GM23338 (cell line): ENCODE measurements around the gene AAR2. TPM values are rescaled to one million over a fixed set of nuclear protein-coding genes. Genes with fewer than 3 reads are reported as not detected.

Source experiments
- ATAC-seq: fragments of 200-7000 bp; cut with Tn5 transposase; 3 replicates; pipeline ENCODE4 v1.9.1; 2020
- DNase-seq: peaks from one replicate; pipeline ENCODE4 v3.0.0-alpha.2; 2015; ENCODE audit warnings: low spot score
- H2AFZ ChIP-seq: fragments of 200-600 bp; sonication (generic); 2 replicates; pipeline ENCODE4 v1.8.0; 2016; ENCODE audit warnings: antibody characterized with exemption, mild to moderate bottlenecking, moderate library complexity
- H3F3A ChIP-seq: fragments of 200-600 bp; sonication (generic); replicated peaks from 2 replicates; pipeline ENCODE4 v1.8.0; 2017; ENCODE audit warnings: antibody characterized with exemption, mixed run types, low read depth
- H3K27ac ChIP-seq: fragments of 200-600 bp; sonication (generic); 2 replicates; pipeline ENCODE4 v1.6.1; 2016; ENCODE audit warnings: low read depth
- H3K27me3 ChIP-seq: fragments of 200-600 bp; sonication (generic); 2 replicates; pipeline ENCODE4 v1.8.0; 2016; ENCODE audit warnings: mild to moderate bottlenecking, mixed run types, moderate library complexity; ENCODE audit not compliant: insufficient read depth
- H3K36me3 ChIP-seq: fragments of 200-600 bp; sonication (generic); 2 replicates; pipeline ENCODE4 v1.8.0; 2016; ENCODE audit warnings: mild to moderate bottlenecking; ENCODE audit not compliant: insufficient read depth
- H3K4me1 ChIP-seq: fragments of 200-600 bp; sonication (generic); 2 replicates; pipeline ENCODE4 v1.8.0; 2016; ENCODE audit warnings: mild to moderate bottlenecking, moderate library complexity; ENCODE audit not compliant: insufficient read depth
- H3K4me2 ChIP-seq: fragments of 200-600 bp; sonication (generic); 2 replicates; pipeline ENCODE4 v1.7.1; 2017; ENCODE audit warnings: mixed run types
- H3K4me3 ChIP-seq: fragments of 200-600 bp; sonication (generic); 2 replicates; pipeline ENCODE4 v1.6.1; 2016; ENCODE audit warnings: mixed run types
- H3K79me2 ChIP-seq: fragments of 200-600 bp; sonication (generic); replicated peaks from 2 replicates; pipeline ENCODE4 v1.8.0; 2017; ENCODE audit warnings: mild to moderate bottlenecking; ENCODE audit not compliant: insufficient read depth
- H3K9me2 ChIP-seq: fragments of 200-600 bp; sonication (generic); 2 replicates; pipeline ENCODE4 v1.8.0; 2017; ENCODE audit not compliant: insufficient read depth
- H4K20me1 ChIP-seq: fragments of 200-600 bp; sonication (generic); replicated peaks from 2 replicates; pipeline ENCODE4 v1.8.0; 2017; ENCODE audit warnings: mild to moderate bottlenecking; ENCODE audit not compliant: insufficient read depth
- H3K27ac Mint-ChIP-seq: 2 replicates; pipeline ENCODE4 v1.8.0; 2020; ENCODE audit warnings: inconsistent platforms, mild to moderate bottlenecking, moderate library complexity, mixed read lengths
- H3K27me3 Mint-ChIP-seq: 3 replicates; pipeline ENCODE4 v1.8.0; 2022; ENCODE audit warnings: low read depth, mild to moderate bottlenecking, moderate library complexity, mixed read lengths, inconsistent platforms; ENCODE audit not compliant: insufficient read depth, poor library complexity
- H3K36me3 Mint-ChIP-seq: 3 replicates; pipeline ENCODE4 v1.8.0; 2021; ENCODE audit warnings: low read depth, mild to moderate bottlenecking, inconsistent platforms, moderate library complexity, mixed read lengths
- H3K4me1 Mint-ChIP-seq: 3 replicates; pipeline ENCODE4 v1.8.0; 2020; ENCODE audit warnings: mild to moderate bottlenecking, inconsistent platforms, mixed read lengths
- H3K4me3 Mint-ChIP-seq: 3 replicates; pipeline ENCODE4 v1.8.0; 2021; ENCODE audit warnings: moderate library complexity, mild to moderate bottlenecking, inconsistent platforms, mixed read lengths
- H3K9me3 Mint-ChIP-seq: 3 replicates; pipeline ENCODE4 v1.8.0; 2020; ENCODE audit warnings: moderate library complexity, mild to moderate bottlenecking, inconsistent platforms, mixed read lengths
- CREB1 ChIP-seq: fragments of 250-450 bp; sonication (Bioruptor Pico); IDR thresholded peaks from 2 replicates; pipeline ENCODE4 v1.5.0; 2020; ENCODE audit warnings: low read depth, mild to moderate bottlenecking, moderate library complexity
- EZH2 ChIP-seq: fragments of 200-600 bp; sonication (generic); IDR thresholded peaks from one replicate; pipeline ENCODE4 v1.8.0; 2017; ENCODE audit warnings: antibody characterized with exemption, mild to moderate bottlenecking, low read depth; ENCODE audit not compliant: unreplicated experiment
- EZH2phosphoT487 ChIP-seq: fragments of 200-600 bp; sonication (generic); IDR thresholded peaks from one replicate; pipeline ENCODE4 v1.8.1; 2018; ENCODE audit warnings: antibody characterized with exemption; ENCODE audit not compliant: unreplicated experiment
- JUNB ChIP-seq: IDR thresholded peaks from one replicate; pipeline ENCODE4 v1.6.1; 2016; ENCODE audit warnings: antibody characterized with exemption; ENCODE audit not compliant: unreplicated experiment
- NANOG ChIP-seq: IDR thresholded peaks from 2 replicates; pipeline ENCODE4 v1.6.1; 2016; ENCODE audit warnings: antibody characterized with exemption, borderline replicate concordance
- POLR2AphosphoS5 ChIP-seq: IDR thresholded peaks from 2 replicates; pipeline ENCODE4 v1.6.1; 2016; ENCODE audit warnings: antibody characterized with exemption, low read depth
- STAT1 ChIP-seq: IDR thresholded peaks from one replicate; pipeline ENCODE4 v1.6.1; 2016; ENCODE audit warnings: antibody characterized with exemption; ENCODE audit not compliant: unreplicated experiment
- ZNF114 ChIP-seq: fragments of 250-450 bp; sonication (Bioruptor Pico); IDR thresholded peaks from 2 replicates; pipeline ENCODE4 v1.5.0; 2020; ENCODE audit warnings: mild to moderate bottlenecking, moderate library complexity
- ZNF331 ChIP-seq: fragments of 250-450 bp; sonication (Bioruptor Pico); IDR thresholded peaks from 2 replicates; pipeline ENCODE4 v1.5.0; 2020; ENCODE audit warnings: low read depth, mild to moderate bottlenecking, moderate library complexity
- polyA plus RNA-seq: library from polyadenylated mRNA; unstranded; fragments of >200 nt; fragmentation: Nextera tagmentation; extraction: Ambion mirVana; gene quantifications from 2 replicates; pipeline ENCODE4 v1.2.1, GENCODE V29; 2016
- total RNA-seq: library from RNA; depleted of rRNA; stranded (reverse); fragments of >200 nt; shearing (Covaris generic); gene quantifications from 2 replicates; pipeline ENCODE4 v1.2.3, GENCODE V29; 2014
- TF ChIP-seq, protein P1 (sequence below): IDR thresholded peaks from 2 replicates; pipeline ENCODE4 v1.6.1; 2016; ENCODE audit warnings: antibody characterized with exemption
- TF ChIP-seq, protein P2 (sequence below): fragments of 250-450 bp; sonication (Bioruptor Pico); IDR thresholded peaks from 2 replicates; pipeline ENCODE4 v1.5.0; 2020; ENCODE audit warnings: mild to moderate bottlenecking, moderate library complexity
- TF ChIP-seq, protein P3 (sequence below): IDR thresholded peaks from one replicate; pipeline ENCODE4 v1.6.1; 2018; ENCODE audit warnings: antibody characterized with exemption; ENCODE audit not compliant: unreplicated experiment
- TF ChIP-seq, protein P4 (sequence below), 2 experiments: fragments of 200-600 bp in 1 of 2; sonication (generic) in 1 of 2; conservative IDR thresholded peaks; 2 replicates each; pipeline versions ENCODE4 v1.5.1 to v1.6.1; 2016 to 2017; ENCODE audit warnings: antibody characterized with exemption in 2 of 2, low read depth in 2 of 2, mild to moderate bottlenecking in 2 of 2, moderate library complexity in 1 of 2

The AAR2 gene
- total and polyA plus RNA-seq, 2 experiments from 2014 or later = 15.8 to 32.6 TPM

DNA sequence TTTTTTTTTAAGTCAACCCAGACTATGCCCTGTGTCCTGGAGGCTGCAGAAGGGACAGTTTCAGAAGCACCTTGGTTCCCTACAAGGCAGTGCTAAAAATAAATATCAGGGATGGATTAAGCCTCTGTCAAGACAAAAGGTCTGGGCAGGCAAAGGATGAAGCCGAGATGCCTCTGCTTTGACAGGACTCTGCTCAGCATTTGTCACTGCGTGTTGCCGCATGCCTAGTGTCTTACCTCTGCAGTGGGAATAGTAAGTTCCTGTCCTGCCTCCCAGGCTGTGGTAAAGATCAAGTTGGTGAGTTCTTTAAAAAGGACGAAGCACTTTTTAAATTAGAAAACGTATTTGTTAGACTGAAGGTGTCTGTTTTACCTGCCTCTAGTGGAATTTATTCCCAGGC lies 15.1 kb downstream of the AAR2 start:
- H3K9me2 ChIP-seq = no peaks in the 10 kb centered on the region
- H3K4me1 ChIP-seq = no peaks in the 10 kb centered on the region
- H3K79me2 ChIP-seq = 0 out of 2 replicates have a peak, but pooled peaks cover 10% of the 10 kb centered on the region
- H3K36me3 Mint-ChIP-seq = peaks cover 25% of the 10 kb centered on the region
- H3K4me3 ChIP-seq = no peak overlapping the region
- no peak for ATAC-seq
- H3F3A ChIP-seq = no peaks in the 10 kb centered on the region
- H2AFZ ChIP-seq = no peak overlapping the region
- H3K36me3 ChIP-seq = peaks cover 15% of the 10 kb centered on the region
- H3K4me1 Mint-ChIP-seq = peaks cover 7% of the 10 kb centered on the region
- no peak overlapping the region for H3K27ac ChIP-seq
- no peak overlapping the region for H3K4me2 ChIP-seq
- no peak for DNase-seq
- TF ChIP-seq NANOG (no peak), ZNF331 (CRISPR knock-in tag) (no peak), JUNB (no peak), STAT1 (no peak), POLR2AphosphoS5 (no peak), ZNF114 (CRISPR knock-in tag) (no peak), CREB1 (CRISPR knock-in tag) (no peak), EZH2 (no peak), EZH2phosphoT487 (no peak)
- TF ChIP-seq, protein P1, sequence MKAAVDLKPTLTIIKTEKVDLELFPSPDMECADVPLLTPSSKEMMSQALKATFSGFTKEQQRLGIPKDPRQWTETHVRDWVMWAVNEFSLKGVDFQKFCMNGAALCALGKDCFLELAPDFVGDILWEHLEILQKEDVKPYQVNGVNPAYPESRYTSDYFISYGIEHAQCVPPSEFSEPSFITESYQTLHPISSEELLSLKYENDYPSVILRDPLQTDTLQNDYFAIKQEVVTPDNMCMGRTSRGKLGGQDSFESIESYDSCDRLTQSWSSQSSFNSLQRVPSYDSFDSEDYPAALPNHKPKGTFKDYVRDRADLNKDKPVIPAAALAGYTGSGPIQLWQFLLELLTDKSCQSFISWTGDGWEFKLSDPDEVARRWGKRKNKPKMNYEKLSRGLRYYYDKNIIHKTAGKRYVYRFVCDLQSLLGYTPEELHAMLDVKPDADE = no peak
- TF ChIP-seq, protein P2, sequence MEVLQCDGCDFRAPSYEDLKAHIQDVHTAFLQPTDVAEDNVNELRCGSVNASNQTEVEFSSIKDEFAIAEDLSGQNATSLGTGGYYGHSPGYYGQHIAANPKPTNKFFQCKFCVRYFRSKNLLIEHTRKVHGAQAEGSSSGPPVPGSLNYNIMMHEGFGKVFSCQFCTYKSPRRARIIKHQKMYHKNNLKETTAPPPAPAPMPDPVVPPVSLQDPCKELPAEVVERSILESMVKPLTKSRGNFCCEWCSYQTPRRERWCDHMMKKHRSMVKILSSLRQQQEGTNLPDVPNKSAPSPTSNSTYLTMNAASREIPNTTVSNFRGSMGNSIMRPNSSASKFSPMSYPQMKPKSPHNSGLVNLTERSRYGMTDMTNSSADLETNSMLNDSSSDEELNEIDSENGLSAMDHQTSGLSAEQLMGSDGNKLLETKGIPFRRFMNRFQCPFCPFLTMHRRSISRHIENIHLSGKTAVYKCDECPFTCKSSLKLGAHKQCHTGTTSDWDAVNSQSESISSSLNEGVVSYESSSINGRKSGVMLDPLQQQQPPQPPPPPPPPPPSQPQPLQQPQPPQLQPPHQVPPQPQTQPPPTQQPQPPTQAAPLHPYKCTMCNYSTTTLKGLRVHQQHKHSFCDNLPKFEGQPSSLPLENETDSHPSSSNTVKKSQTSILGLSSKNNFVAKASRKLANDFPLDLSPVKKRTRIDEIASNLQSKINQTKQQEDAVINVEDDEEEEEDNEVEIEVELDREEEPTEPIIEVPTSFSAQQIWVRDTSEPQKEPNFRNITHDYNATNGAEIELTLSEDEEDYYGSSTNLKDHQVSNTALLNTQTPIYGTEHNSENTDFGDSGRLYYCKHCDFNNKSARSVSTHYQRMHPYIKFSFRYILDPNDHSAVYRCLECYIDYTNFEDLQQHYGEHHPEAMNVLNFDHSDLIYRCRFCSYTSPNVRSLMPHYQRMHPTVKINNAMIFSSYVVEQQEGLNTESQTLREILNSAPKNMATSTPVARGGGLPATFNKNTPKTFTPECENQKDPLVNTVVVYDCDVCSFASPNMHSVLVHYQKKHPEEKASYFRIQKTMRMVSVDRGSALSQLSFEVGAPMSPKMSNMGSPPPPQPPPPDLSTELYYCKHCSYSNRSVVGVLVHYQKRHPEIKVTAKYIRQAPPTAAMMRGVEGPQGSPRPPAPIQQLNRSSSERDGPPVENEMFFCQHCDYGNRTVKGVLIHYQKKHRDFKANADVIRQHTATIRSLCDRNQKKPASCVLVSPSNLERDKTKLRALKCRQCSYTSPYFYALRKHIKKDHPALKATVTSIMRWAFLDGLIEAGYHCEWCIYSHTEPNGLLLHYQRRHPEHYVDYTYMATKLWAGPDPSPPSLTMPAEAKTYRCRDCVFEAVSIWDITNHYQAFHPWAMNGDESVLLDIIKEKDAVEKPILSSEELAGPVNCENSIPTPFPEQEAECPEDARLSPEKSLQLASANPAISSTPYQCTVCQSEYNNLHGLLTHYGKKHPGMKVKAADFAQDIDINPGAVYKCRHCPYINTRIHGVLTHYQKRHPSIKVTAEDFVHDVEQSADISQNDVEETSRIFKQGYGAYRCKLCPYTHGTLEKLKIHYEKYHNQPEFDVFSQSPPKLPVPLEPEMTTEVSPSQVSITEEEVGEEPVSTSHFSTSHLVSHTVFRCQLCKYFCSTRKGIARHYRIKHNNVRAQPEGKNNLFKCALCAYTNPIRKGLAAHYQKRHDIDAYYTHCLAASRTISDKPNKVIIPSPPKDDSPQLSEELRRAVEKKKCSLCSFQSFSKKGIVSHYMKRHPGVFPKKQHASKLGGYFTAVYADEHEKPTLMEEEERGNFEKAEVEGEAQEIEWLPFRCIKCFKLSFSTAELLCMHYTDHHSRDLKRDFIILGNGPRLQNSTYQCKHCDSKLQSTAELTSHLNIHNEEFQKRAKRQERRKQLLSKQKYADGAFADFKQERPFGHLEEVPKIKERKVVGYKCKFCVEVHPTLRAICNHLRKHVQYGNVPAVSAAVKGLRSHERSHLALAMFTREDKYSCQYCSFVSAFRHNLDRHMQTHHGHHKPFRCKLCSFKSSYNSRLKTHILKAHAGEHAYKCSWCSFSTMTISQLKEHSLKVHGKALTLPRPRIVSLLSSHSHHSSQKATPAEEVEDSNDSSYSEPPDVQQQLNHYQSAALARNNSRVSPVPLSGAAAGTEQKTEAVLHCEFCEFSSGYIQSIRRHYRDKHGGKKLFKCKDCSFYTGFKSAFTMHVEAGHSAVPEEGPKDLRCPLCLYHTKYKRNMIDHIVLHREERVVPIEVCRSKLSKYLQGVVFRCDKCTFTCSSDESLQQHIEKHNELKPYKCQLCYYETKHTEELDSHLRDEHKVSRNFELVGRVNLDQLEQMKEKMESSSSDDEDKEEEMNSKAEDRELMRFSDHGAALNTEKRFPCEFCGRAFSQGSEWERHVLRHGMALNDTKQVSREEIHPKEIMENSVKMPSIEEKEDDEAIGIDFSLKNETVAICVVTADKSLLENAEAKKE (CRISPR knock-in tag) = no peak
- TF ChIP-seq, protein P3, sequence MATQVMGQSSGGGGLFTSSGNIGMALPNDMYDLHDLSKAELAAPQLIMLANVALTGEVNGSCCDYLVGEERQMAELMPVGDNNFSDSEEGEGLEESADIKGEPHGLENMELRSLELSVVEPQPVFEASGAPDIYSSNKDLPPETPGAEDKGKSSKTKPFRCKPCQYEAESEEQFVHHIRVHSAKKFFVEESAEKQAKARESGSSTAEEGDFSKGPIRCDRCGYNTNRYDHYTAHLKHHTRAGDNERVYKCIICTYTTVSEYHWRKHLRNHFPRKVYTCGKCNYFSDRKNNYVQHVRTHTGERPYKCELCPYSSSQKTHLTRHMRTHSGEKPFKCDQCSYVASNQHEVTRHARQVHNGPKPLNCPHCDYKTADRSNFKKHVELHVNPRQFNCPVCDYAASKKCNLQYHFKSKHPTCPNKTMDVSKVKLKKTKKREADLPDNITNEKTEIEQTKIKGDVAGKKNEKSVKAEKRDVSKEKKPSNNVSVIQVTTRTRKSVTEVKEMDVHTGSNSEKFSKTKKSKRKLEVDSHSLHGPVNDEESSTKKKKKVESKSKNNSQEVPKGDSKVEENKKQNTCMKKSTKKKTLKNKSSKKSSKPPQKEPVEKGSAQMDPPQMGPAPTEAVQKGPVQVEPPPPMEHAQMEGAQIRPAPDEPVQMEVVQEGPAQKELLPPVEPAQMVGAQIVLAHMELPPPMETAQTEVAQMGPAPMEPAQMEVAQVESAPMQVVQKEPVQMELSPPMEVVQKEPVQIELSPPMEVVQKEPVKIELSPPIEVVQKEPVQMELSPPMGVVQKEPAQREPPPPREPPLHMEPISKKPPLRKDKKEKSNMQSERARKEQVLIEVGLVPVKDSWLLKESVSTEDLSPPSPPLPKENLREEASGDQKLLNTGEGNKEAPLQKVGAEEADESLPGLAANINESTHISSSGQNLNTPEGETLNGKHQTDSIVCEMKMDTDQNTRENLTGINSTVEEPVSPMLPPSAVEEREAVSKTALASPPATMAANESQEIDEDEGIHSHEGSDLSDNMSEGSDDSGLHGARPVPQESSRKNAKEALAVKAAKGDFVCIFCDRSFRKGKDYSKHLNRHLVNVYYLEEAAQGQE = no peak
- TF ChIP-seq, protein P4, sequence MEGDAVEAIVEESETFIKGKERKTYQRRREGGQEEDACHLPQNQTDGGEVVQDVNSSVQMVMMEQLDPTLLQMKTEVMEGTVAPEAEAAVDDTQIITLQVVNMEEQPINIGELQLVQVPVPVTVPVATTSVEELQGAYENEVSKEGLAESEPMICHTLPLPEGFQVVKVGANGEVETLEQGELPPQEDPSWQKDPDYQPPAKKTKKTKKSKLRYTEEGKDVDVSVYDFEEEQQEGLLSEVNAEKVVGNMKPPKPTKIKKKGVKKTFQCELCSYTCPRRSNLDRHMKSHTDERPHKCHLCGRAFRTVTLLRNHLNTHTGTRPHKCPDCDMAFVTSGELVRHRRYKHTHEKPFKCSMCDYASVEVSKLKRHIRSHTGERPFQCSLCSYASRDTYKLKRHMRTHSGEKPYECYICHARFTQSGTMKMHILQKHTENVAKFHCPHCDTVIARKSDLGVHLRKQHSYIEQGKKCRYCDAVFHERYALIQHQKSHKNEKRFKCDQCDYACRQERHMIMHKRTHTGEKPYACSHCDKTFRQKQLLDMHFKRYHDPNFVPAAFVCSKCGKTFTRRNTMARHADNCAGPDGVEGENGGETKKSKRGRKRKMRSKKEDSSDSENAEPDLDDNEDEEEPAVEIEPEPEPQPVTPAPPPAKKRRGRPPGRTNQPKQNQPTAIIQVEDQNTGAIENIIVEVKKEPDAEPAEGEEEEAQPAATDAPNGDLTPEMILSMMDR (conservative IDR thresholded peaks at IDR 0.05; ENCODE audit: low read depth in 2 of 2) = no peak
- no peak overlapping the region for H3K4me3 Mint-ChIP-seq
- H3K27me3 Mint-ChIP-seq = peaks cover 5% of the 10 kb centered on the region
- peaks cover 19% of the 10 kb centered on the region for H4K20me1 ChIP-seq
- H3K27me3 ChIP-seq = no peaks in the 10 kb centered on the region
- no peak overlapping the region for H3K27ac Mint-ChIP-seq
- no peaks in the 10 kb centered on the region for H3K9me3 Mint-ChIP-seq
